Measurements from ENCODE around the gene SHISAL1.
"Not testable (repeated sequence)": the region's sequence is repeated elsewhere in the genome, so short reads cannot be mapped to it uniquely, and the experiment has no call there.

Gene SHISAL1

GRCh38 chr22:44328326-44328725 is 15.6 kb upstream of the SHISAL1 start:
- no peak for DNase-seq (ENCODE audit: low spot score)

DNA sequence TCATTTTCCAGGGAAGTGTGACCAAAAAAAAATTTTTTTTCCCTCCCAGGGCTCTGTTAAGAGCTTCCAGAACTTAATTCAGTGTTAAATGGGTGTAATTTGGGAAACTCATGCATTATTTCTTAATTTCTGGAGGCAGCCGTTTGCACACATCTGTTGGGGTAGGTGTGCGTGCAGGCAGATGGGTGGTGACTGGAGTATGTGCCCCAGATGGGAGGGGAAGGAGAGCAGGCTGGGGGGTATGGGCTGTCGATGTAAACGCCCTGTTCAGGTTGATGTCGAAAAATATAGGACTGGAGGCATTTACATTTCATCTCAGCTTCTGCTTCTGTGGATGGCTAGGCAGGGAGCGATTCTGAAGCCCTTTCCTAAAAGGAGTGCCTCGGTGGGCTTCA is 13.7 kb upstream of the SHISAL1 start:
- DNase-seq (ENCODE audit: low spot score) = no peak

GRCh38 chr22:44325718-44326490 is 13.2 kb upstream of the SHISAL1 start:
- peak; percentile 31 for DNase-seq (ENCODE audit: low spot score)

GRCh38 chr22:44323140-44323790 is 10.5 kb upstream of the SHISAL1 start:
- not testable (repeated sequence) for DNase-seq (ENCODE audit: low spot score)

DNA sequence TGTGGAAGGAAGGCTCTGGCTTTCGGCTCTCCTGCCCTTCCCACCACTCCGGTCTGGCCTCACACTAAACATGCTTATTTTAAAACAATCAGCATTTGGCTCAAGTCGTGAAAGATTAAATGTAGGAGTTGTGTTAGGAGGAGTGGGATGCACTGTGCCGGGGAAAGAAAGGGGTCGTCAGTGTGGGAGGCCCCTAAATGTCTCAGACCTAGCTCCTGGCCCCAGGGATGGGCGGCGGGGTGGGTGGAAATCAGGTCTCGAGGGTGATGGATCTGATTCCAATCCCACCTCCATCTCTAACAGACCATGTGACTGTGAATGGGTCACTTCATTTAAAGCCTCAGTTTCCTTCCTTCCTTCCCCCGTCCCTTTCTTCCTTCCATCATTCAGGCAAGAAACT is 6.9 kb upstream of the SHISAL1 start:
- no peak for DNase-seq (ENCODE audit: low spot score)

DNA sequence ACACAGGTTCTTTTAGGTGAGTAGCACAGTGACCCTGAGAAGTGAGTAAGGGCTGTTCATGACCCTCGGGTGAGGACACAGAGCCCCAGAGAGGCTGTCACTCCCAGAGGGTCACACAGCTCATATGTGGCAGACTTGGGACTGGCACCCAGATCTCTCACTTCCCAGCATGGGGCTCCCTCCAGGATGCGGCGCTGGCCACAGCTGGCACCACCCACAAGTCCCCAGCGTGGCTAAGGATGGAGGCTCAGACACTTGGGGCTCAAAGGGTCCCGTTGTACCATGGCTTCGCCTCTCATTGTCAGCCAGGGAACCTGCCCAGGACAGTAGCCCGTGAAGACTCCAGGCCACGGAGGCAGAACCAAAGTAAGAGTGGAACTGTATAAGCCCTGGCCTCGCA is 6.0 kb upstream of the SHISAL1 start:
- DNase-seq (ENCODE audit: low spot score) = no peak

- DNase-seq (ENCODE audit: low spot score) = no peak
Observed at GRCh38 chr22:44317886-44318637, 5.3 kb upstream of the SHISAL1 start.

GRCh38 chr22:44317123-44317444 is 4.3 kb upstream of the SHISAL1 start:
- no peak for DNase-seq (ENCODE audit: low spot score)

DNA sequence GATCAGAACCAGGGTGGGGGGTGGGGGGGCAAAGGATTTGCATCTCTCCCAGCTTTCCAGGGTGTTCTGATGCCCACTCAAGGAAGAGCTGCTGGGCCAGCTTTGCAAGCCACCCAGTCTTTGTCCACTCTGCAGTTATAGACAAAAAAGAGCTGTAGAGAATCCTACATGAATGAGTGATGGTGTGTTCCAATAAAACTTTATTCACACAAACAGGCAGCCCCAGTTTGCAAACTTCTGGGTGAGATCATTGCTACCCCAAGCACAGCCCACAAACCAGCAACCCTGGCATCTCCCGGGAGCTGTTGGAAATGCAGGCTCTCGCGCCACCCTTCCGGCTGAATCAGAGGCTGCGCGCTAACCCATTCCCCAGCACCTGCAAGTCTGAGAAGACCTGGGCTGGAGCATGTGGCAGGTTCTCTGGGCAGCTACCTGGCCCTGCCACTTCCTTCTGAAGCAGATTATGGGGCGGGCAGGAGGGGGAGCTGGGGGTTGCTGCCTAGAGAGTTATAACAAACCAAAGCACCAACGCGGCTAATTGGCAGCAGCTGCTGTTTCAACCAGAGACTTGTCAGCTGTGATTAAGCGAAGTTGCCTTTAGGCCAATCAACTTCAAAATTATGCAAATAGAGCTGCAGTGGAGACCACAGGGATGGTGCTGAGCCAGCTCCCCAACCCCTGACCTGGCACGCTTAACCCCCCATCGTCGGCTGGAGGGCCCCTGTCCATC is 3.8 kb upstream of the SHISAL1 start:
- no peak for DNase-seq (ENCODE audit: low spot score)

DNA sequence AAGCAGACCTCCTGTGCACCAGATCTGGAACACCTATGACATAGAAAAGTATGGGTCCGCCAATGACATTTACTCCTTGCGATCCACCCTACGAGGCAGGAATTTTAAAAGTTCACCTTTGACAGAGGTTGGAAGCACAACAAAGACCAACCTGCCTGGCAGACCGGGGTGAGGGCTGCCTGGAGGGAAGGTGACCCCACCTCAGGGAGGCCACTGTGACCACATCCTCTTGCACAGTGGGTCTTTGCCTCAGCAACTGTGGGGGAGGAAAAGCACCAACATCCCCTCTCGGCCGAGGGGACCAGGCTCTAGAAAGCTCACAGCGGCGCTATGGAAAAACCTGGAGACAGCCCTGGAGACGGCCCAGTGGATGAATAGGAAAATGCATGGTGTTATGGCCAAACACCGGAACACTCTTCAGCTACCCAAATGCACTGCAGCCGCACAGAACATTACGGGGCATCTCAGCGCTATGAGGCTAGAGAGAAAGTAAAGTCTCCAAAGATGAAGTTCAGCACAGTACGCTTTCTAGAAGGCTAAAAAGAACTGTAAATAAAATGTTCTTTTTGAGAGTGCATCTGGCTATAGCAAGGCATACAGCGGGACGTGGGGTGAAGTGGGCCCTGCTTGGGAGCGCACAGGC is 1.8 kb upstream of the SHISAL1 start:
- no peak for DNase-seq (ENCODE audit: low spot score)

- DNase-seq (ENCODE audit: low spot score) = no peak
Observed at GRCh38 chr22:44313385-44314006, 745 bp upstream of the SHISAL1 start.

DNA sequence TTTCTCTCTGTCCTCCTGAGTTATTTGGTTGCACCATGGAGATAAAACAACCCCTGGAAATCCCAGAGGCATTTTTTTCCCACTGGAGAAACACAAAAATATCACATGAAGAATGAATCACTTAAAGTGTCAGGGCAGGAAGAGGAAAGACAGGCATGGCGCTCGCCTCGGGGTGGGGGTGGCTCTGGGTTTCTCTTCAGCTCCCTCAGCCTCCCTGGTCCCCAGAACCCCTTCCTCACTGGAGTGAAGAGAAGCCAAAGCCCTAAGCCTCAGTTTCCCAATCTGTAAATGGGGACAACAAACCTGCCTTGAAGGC is 938 bp downstream of the SHISAL1 start:
- peak; percentile 70 for DNase-seq (ENCODE audit: low spot score)

DNA sequence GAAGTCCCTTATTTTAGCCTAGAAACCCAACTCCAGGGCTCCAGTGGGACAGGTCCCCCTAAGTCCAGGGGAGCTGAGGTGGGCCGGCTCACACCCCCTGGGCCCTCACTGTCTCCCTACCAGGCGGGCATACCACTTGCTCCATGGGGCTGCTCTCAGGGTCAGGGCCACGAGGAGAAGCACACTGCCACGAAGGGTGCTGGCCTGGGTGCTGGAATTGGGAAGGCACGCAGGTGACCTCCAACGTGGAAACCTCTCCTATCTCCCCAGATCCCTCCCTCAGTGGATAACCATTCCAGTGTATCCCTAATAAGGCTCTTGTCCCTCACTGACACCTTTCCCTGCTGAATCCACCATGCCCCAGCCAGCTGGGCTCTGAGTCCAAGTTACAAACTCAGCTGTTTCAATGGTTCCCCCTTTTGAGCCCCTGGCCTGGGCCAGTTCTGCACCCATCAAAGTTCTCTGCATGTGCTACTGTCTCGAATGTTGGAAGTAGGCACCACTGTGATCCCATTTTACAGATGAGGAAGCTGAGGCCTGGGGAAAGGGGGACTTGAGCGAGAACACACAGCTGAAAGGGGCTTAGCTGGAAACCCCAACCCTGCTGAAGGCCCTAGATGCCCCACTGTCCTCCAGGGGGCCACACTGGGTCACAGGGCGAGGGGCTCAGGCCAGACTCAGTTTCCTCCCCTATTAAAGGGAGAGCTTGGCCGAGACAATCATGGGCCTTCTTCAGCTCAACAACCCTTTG is 1.5 kb downstream of the SHISAL1 start:
- DNase-seq (ENCODE audit: low spot score) = no peak

DNA sequence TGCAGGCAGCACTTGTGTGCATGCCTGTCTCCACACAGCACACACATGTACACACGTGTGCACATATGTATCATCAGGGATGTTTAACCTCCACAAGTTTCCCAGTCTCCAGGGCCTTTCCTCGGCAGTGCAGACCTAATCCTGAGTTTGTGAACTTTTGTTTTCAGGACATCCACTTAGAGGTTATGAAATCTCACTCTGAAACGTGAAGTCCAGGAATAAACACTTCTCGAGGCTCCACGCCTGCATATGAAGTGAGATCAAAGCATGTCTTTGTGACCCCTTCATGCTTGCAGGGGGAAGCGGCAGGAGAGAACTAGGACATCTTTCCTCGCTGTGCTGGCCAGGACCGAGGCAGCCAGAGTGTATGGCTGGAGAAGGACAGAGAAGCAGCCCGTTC is 3.1 kb downstream of the SHISAL1 start:
- DNase-seq (ENCODE audit: low spot score) = no peak

DNA sequence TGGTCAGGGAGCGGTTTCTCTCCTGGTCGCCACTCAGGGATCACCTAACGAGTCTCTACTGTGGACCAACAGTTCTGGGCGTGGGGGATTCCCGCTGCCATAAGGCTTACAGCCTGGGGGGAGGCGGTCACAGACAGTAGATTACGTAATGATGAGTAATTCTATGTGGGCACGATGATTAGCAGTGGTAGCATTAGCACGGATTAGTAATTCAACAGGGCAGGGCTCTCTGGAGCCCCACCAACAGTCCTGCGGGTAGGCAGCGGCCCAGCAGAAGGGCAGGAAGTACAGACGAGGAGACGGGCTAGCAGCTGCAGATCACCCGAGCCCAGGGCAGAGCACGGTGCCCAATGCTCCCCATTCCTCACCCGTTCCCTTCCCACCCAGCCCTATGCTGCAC is 3.6 kb downstream of the SHISAL1 start:
- peak; percentile 89 for DNase-seq (ENCODE audit: low spot score)

DNA sequence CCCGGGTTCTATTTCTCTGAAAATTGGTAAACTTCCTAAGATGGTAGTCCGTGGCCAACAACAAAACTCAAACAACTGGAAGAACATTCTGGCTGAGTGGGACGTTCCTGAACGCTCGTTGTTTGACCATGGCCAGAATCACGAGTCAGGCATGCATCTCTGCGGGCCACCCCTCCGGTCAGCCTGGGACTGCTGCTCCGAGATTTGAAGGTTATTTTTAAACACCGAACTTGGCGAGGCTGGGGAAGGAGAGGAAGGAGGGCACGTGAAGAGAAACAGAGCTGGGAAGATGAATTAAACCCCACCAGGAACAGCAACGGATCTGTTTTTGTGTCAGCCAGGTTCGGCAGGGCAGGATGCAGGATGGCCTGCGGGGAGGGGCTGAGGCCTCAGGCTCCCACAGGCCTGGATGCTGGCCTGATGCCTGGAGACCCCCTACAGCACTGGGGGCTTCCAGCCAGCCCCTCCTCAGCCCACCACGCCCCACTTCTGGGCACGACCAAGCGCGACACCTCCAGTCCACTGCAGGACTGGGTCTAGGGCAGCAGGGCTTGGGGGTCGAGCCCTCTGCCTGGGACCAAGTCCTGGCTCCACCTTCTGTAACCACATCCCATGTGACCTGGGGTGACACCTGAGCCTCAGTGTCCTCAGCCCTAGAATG is 5.1 kb downstream of the SHISAL1 start:
- DNase-seq (ENCODE audit: low spot score) = no peak

GRCh38 chr22:44305888-44306287 is 6.9 kb downstream of the SHISAL1 start:
- DNase-seq (ENCODE audit: low spot score) = no peak

DNA sequence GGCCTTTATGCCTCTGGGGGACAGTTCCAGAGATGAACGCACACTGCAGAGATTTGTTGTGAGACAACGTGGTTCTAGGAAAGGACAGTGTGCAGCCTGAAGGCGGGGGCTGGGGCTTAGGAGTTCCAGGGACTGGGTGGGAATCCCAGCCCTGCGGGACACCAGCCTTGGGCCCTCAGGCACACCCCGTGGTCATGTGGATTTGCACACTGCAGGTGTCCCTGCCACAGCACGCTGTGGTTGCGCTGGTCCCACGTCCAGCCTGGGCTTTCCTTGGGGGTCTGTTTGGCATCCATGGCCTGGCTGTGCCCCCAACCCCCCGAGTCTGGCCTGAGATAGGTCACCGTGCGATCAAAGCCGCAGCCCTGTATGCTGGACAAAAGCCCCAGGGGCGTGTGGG is 7.3 kb downstream of the SHISAL1 start:
- DNase-seq (ENCODE audit: low spot score) = no peak

GRCh38 chr22:44304911-44305310 is 7.8 kb downstream of the SHISAL1 start:
- no peak for DNase-seq (ENCODE audit: low spot score)

GRCh38 chr22:44304354-44304753 is 8.4 kb downstream of the SHISAL1 start:
- no peak for DNase-seq (ENCODE audit: low spot score)
